Liver (tissue), 9 donors: Measurements from ENCODE around the gene GRAMD2A. TPM values are rescaled to one million over a fixed set of nuclear protein-coding genes. Genes with fewer than 3 reads are reported as not detected.
A peak's percentile ranks its signal among the peaks of the same experiment; 100 is the strongest.

Source experiments
- DNase-seq: peaks from one replicate; pipeline ENCODE4 v3.0.0-alpha.2; 2017; ENCODE audit warnings: low spot score
- H3K27ac ChIP-seq, 2 donors: one replicate each; pipeline ENCODE4 v1.7.0; 2013; ENCODE audit warnings: inconsistent platforms in 2 of 2, low read length in 2 of 2, control low read depth in 1 of 2, low read depth in 1 of 2, mild to moderate bottlenecking in 1 of 2
- H3K27me3 ChIP-seq, 4 donors: one replicate each; pipeline versions ENCODE4 v1.6.1 to v1.7.0; 2013; ENCODE audit warnings: low read length in 3 of 4, inconsistent platforms in 1 of 4, mild to moderate bottlenecking in 1 of 4, moderate library complexity in 1 of 4; ENCODE audit not compliant: control insufficient read depth in 4 of 4, insufficient read depth in 4 of 4
- H3K36me3 ChIP-seq, 4 donors: one replicate each; pipeline versions ENCODE4 v1.6.1 to v1.7.0; 2013; ENCODE audit warnings: low read length in 3 of 4, mild to moderate bottlenecking in 3 of 4, low read depth in 1 of 4, moderate library complexity in 1 of 4; ENCODE audit not compliant: control insufficient read depth in 4 of 4, insufficient read depth in 3 of 4
- H3K4me1 ChIP-seq, 4 donors: one replicate each; pipeline versions ENCODE4 v1.6.1 to v1.7.0; 2013; ENCODE audit warnings: low read length in 3 of 4, mild to moderate bottlenecking in 3 of 4, moderate library complexity in 1 of 4; ENCODE audit not compliant: control insufficient read depth in 4 of 4, insufficient read depth in 4 of 4
- H3K4me3 ChIP-seq, 3 donors: one replicate each; pipeline versions ENCODE4 v1.6.1 to v1.7.0; 2013; ENCODE audit warnings: low read length in 3 of 3, control low read depth in 1 of 3, low read depth in 1 of 3, mild to moderate bottlenecking in 1 of 3
- H3K9ac ChIP-seq, 2 donors: one replicate each; pipeline ENCODE4 v1.7.0; 2013; ENCODE audit warnings: low read length in 2 of 2, mild to moderate bottlenecking in 2 of 2, moderate library complexity in 2 of 2, control low read depth in 1 of 2, low read depth in 1 of 2
- H3K9me3 ChIP-seq, 4 donors: one replicate each; pipeline versions ENCODE4 v1.6.1 to v1.7.0; 2013; ENCODE audit warnings: low read length in 3 of 4; ENCODE audit not compliant: control insufficient read depth in 4 of 4
- EGR1 ChIP-seq, 2 donors: IDR thresholded peaks; 2 replicates each; pipeline ENCODE4 v1.6.1; 2016 to 2018; ENCODE audit warnings: antibody characterized with exemption in 2 of 2, low read depth in 2 of 2
- FOXA1 ChIP-seq: IDR thresholded peaks from 2 replicates; pipeline ENCODE4 v1.6.1; 2016; ENCODE audit warnings: antibody characterized with exemption
- FOXA2 ChIP-seq: IDR thresholded peaks from 2 replicates; pipeline ENCODE4 v1.6.1; 2016; ENCODE audit warnings: antibody characterized with exemption
- GABPA ChIP-seq, 2 donors: IDR thresholded peaks in 1 of 2; conservative IDR thresholded peaks in 1 of 2; 2 replicates each; pipeline ENCODE4 v1.6.1; 2016; ENCODE audit warnings: antibody characterized with exemption in 2 of 2, mild to moderate bottlenecking in 1 of 2, moderate library complexity in 1 of 2
- HNF4G ChIP-seq: IDR thresholded peaks from 2 replicates; pipeline ENCODE4 v1.6.1; 2016; ENCODE audit warnings: antibody characterized with exemption
- JUND ChIP-seq, 2 donors: IDR thresholded peaks; 2 replicates each; pipeline ENCODE4 v1.6.1; 2016; ENCODE audit warnings: antibody characterized with exemption in 2 of 2
- NR2F2 ChIP-seq: IDR thresholded peaks from 2 replicates; pipeline ENCODE4 v1.6.1; 2016; ENCODE audit warnings: antibody characterized with exemption
- RAD21 ChIP-seq, 2 donors: IDR thresholded peaks; 2 replicates each; pipeline ENCODE4 v1.6.1; 2016; ENCODE audit warnings: antibody characterized with exemption in 2 of 2, mild to moderate bottlenecking in 2 of 2
- RXRA ChIP-seq, 2 donors: IDR thresholded peaks; 2 replicates each; pipeline ENCODE4 v1.6.1; 2017 to 2018; ENCODE audit warnings: antibody characterized with exemption in 2 of 2, mild to moderate bottlenecking in 1 of 2
- SP1 ChIP-seq: IDR thresholded peaks from 2 replicates; pipeline ENCODE4 v1.6.1; 2018; ENCODE audit warnings: antibody characterized with exemption, mild to moderate bottlenecking
- TAF1 ChIP-seq: conservative IDR thresholded peaks from 2 replicates; pipeline ENCODE4 v1.6.1; 2016; ENCODE audit warnings: antibody characterized with exemption, mild to moderate bottlenecking
- YY1 ChIP-seq: IDR thresholded peaks from 2 replicates; pipeline ENCODE4 v1.6.1; 2016; ENCODE audit warnings: antibody characterized with exemption, mild to moderate bottlenecking
- WGBS: extraction: QIAGEN DNeasy Blood & Tissue Kit; methylation state at CpG from one replicate; pipeline ENCODE4 v1.1.7; 2013; 5-methylcytosine and 5-hydroxymethylcytosine counted together
- polyA plus RNA-seq, 2 donors: library from polyadenylated mRNA; stranded (reverse) in 1 of 2; unstranded in 1 of 2; fragments of 200-250 nt in 1 of 2; fragments of >200 nt in 1 of 2; fragmentation: Nextera tagmentation in 1 of 2; extraction: Ambion mirVana in 1 of 2; gene quantifications; one replicate each; pipeline versions ENCODE4 v1.2.1 to v1.2.3, GENCODE V29; 2013 to 2015
- total RNA-seq, 2 donors: library from RNA; depleted of rRNA; stranded (reverse); fragments of >200 nt; gene quantifications; one replicate each; pipeline ENCODE4 v1.2.3, GENCODE V29; 2014
- TF ChIP-seq, protein P1 (sequence below): IDR thresholded peaks from 2 replicates; pipeline ENCODE4 v1.6.1; 2016; ENCODE audit warnings: antibody characterized with exemption, mild to moderate bottlenecking
- TF ChIP-seq, protein P2 (sequence below): IDR thresholded peaks from 2 replicates; pipeline ENCODE4 v1.6.1; 2016; ENCODE audit warnings: antibody characterized with exemption
- TF ChIP-seq, protein P3 (sequence below): IDR thresholded peaks from 2 replicates; pipeline ENCODE4 v1.6.1; 2016; ENCODE audit warnings: antibody characterized with exemption
- TF ChIP-seq, protein P4 (sequence below): fragments of 150-350 bp; IDR thresholded peaks from 2 replicates; pipeline ENCODE4 v1.5.1; 2017; ENCODE audit warnings: improper control_type of control experiment, low read depth, low read length; ENCODE audit not compliant: missing input control
- TF ChIP-seq, protein P5 (sequence below): IDR thresholded peaks from 2 replicates; pipeline ENCODE4 v1.6.1; 2016; ENCODE audit warnings: antibody characterized with exemption
- donor health status: healthy.
- donor health status: healthy.
- donor health status: healthy.
- donor health status: healthy.
- donor health status: healthy.

Gene GRAMD2A
- total and polyA plus RNA-seq, 4 donors, result not detected

DNA sequence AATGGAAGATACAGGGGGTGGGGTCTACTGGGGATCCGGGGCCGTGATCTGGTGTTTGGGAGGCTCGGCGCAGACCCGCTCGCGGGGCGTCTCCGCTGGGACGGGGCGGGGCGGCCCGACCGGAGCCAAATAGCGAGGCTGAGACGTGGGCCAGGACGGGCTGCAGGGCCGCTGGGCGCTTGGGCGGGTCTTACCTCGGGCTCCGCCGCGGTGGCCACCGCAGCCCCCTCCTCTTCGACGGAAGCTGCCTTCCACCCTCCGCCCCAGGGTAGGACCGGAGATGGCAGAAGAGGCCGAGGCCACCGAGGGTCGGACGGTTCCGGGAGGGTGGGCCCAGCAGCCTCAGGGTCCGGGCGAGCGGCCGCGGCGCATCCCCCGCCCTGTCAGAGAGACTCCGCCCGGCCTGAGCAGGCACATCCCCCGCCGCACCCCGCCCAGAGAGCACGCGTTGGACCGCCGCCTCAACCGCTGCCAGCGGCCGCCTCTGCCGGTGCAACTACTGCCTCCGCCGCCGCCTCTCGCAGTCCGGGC, 80.0 kb downstream of the GRAMD2A start:
- Histone ChIP-seq H3K27me3 (no peaks in the 10 kb centered on the region), H3K4me1 (peaks cover 0 to 24% (median 17%) of the 10 kb centered on the region in 4 donors), H3K9ac (peak overlapping the region in 1 of 2 donors; percentile 74), H3K36me3 (no peaks in the 10 kb centered on the region), H3K9me3 (no peaks in the 10 kb centered on the region), H3K27ac (peak overlapping the region; percentile 95 to 98), H3K4me3 (peak overlapping the region; percentile 70 to 99 (median 95))
- WGBS, result under 1% methylated on average over 59 of the region's 59 CpGs
- TF ChIP-seq GABPA (IDR thresholded peaks at IDR 0.05 in 1 of 2, conservative IDR thresholded peaks at IDR 0.05 in 1 of 2) (no peak), HNF4G (no peak)
- no peak for DNase-seq

DNA sequence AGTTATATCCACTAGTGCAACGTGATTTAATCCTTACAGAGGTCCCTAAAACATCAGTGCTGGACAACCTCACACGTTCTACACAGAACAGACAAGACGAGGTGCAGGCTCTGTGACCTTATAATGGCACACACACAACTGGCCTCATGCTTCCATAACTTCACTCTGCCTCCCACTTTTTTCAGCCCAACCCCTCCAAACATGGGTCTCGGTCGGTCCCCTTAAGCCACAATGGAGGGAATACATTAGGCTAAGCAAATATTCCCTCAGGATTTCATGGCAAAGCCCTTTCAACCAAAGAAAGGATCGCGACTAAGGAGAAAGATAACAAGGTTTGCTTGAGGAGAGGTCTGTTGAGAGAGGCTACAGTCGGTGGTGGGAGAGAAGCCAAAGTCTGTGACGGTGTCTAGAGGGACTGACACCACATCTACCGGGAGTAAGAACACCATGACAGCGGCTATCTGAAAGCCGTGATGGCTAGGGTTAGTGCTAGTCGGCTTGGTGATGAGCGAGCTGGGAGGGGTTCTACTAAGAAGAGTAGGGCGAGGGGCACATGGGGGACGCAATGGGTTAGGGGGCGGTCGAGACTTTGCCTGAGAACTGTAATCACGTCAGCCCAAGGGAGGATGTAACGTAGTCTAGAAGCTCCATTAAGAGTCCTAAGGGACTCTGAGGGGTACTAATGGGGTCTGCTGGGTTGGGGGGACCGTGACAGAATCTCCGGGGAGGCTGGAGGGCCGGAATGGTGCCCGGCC, 80.7 kb downstream of the GRAMD2A start:
- TF ChIP-seq YY1 (no peak), TAF1 (no peak), NR2F2 (no peak), FOXA1 (no peak), FOXA2 (no peak), HNF4G (no peak), GABPA (IDR thresholded peaks at IDR 0.05 in 1 of 2, conservative IDR thresholded peaks at IDR 0.05 in 1 of 2) (no peak), EGR1 (IDR thresholded peaks at IDR 0.05; ENCODE audit: low read depth in 2 of 2) (no peak), RXRA (IDR thresholded peaks at IDR 0.05) (no peak), RAD21 (IDR thresholded peaks at IDR 0.05) (no peak), SP1 (no peak), JUND (IDR thresholded peaks at IDR 0.05) (no peak)
- TF ChIP-seq, protein P1, sequence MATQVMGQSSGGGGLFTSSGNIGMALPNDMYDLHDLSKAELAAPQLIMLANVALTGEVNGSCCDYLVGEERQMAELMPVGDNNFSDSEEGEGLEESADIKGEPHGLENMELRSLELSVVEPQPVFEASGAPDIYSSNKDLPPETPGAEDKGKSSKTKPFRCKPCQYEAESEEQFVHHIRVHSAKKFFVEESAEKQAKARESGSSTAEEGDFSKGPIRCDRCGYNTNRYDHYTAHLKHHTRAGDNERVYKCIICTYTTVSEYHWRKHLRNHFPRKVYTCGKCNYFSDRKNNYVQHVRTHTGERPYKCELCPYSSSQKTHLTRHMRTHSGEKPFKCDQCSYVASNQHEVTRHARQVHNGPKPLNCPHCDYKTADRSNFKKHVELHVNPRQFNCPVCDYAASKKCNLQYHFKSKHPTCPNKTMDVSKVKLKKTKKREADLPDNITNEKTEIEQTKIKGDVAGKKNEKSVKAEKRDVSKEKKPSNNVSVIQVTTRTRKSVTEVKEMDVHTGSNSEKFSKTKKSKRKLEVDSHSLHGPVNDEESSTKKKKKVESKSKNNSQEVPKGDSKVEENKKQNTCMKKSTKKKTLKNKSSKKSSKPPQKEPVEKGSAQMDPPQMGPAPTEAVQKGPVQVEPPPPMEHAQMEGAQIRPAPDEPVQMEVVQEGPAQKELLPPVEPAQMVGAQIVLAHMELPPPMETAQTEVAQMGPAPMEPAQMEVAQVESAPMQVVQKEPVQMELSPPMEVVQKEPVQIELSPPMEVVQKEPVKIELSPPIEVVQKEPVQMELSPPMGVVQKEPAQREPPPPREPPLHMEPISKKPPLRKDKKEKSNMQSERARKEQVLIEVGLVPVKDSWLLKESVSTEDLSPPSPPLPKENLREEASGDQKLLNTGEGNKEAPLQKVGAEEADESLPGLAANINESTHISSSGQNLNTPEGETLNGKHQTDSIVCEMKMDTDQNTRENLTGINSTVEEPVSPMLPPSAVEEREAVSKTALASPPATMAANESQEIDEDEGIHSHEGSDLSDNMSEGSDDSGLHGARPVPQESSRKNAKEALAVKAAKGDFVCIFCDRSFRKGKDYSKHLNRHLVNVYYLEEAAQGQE, result no peak
- TF ChIP-seq, protein P2, sequence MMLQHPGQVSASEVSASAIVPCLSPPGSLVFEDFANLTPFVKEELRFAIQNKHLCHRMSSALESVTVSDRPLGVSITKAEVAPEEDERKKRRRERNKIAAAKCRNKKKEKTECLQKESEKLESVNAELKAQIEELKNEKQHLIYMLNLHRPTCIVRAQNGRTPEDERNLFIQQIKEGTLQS, result no peak
- TF ChIP-seq, protein P3, sequence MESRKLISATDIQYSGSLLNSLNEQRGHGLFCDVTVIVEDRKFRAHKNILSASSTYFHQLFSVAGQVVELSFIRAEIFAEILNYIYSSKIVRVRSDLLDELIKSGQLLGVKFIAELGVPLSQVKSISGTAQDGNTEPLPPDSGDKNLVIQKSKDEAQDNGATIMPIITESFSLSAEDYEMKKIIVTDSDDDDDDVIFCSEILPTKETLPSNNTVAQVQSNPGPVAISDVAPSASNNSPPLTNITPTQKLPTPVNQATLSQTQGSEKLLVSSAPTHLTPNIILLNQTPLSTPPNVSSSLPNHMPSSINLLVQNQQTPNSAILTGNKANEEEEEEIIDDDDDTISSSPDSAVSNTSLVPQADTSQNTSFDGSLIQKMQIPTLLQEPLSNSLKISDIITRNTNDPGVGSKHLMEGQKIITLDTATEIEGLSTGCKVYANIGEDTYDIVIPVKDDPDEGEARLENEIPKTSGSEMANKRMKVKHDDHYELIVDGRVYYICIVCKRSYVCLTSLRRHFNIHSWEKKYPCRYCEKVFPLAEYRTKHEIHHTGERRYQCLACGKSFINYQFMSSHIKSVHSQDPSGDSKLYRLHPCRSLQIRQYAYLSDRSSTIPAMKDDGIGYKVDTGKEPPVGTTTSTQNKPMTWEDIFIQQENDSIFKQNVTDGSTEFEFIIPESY, result no peak
- TF ChIP-seq, protein P4, sequence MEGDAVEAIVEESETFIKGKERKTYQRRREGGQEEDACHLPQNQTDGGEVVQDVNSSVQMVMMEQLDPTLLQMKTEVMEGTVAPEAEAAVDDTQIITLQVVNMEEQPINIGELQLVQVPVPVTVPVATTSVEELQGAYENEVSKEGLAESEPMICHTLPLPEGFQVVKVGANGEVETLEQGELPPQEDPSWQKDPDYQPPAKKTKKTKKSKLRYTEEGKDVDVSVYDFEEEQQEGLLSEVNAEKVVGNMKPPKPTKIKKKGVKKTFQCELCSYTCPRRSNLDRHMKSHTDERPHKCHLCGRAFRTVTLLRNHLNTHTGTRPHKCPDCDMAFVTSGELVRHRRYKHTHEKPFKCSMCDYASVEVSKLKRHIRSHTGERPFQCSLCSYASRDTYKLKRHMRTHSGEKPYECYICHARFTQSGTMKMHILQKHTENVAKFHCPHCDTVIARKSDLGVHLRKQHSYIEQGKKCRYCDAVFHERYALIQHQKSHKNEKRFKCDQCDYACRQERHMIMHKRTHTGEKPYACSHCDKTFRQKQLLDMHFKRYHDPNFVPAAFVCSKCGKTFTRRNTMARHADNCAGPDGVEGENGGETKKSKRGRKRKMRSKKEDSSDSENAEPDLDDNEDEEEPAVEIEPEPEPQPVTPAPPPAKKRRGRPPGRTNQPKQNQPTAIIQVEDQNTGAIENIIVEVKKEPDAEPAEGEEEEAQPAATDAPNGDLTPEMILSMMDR, result no peak
- TF ChIP-seq, protein P5, sequence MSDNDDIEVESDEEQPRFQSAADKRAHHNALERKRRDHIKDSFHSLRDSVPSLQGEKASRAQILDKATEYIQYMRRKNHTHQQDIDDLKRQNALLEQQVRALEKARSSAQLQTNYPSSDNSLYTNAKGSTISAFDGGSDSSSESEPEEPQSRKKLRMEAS, result no peak
- no peaks in the 10 kb centered on the region for H3K36me3 ChIP-seq
- no peak for DNase-seq
- peak overlapping the region; percentile 95 to 98 for H3K27ac ChIP-seq
- peaks cover 0 to 24% (median 17%) of the 10 kb centered on the region in 4 donors for H3K4me1 ChIP-seq
- 15% methylated on average over 24 of the region's 24 CpGs for WGBS
- peak overlapping the region; percentile 70 to 99 (median 95) for H3K4me3 ChIP-seq
- H3K9ac ChIP-seq, result peak overlapping the region in 1 of 2 donors; percentile 74
- no peaks in the 10 kb centered on the region for H3K9me3 ChIP-seq
- no peaks in the 10 kb centered on the region for H3K27me3 ChIP-seq
